ENCODE data around the gene PLXNA3. TPM values are rescaled to one million over a fixed set of nuclear protein-coding genes. Genes with fewer than 3 reads are reported as not detected.

PLXNA3 gene
- total RNA-seq, 2 donors from 2014 or later = 15.7 to 21.0 TPM

GRCh38 chrX:154515090-154515965 lies 57.2 kb downstream of the PLXNA3 start:
- 8% methylated on average over 20 of the region's 34 CpGs for WGBS
- H3K9me3 ChIP-seq = no peaks in the 10 kb centered on the region
- H3K4me3 ChIP-seq = peak overlapping the region; percentile 50 to 56
- H3K4me1 ChIP-seq (replicated peaks) = no peaks in the 10 kb centered on the region
- no peak for DNase-seq (ENCODE audit: low spot score)
- intact Hi-C loops (cut with DNase I) = no loop called here
- H3K36me3 ChIP-seq = no peaks in the 10 kb centered on the region
- peak overlapping the region; percentile 86 for H3K27ac ChIP-seq
- no peaks in the 10 kb centered on the region for H3K27me3 ChIP-seq (replicated peaks; ENCODE audit: insufficient read depth)
- TF ChIP-seq POLR2A (IDR thresholded peaks at IDR 0.05) (no peak), POLR2AphosphoS5 (IDR thresholded peaks at IDR 0.05) (no peak), CTCF (IDR thresholded peaks at IDR 0.05) (no peak)

- peak within 1 kb of the TSS; percentile 86 for H3K27ac ChIP-seq
- no peaks in the 10 kb centered on the region for H3K27me3 ChIP-seq (replicated peaks; ENCODE audit: insufficient read depth)
- TF ChIP-seq POLR2AphosphoS5 (IDR thresholded peaks at IDR 0.05) = peak; percentile 87
- TF ChIP-seq POLR2A (IDR thresholded peaks at IDR 0.05) = peak; percentile 80
- TF ChIP-seq CTCF (IDR thresholded peaks at IDR 0.05) = no peak
- no peaks in the 10 kb centered on the region for H3K4me1 ChIP-seq (replicated peaks)
- H3K9me3 ChIP-seq = no peaks in the 10 kb centered on the region
- no peaks in the 10 kb centered on the region for H3K36me3 ChIP-seq
- 1% methylated on average over 14 of the region's 59 CpGs for WGBS
- peak; percentile 92 for DNase-seq (ENCODE audit: low spot score)
- peak within 1 kb of the TSS; percentile 50 to 56 for H3K4me3 ChIP-seq
- intact Hi-C loops (cut with DNase I) = no loop called here
Measured at GRCh38 chrX:154515966-154516655, 58.0 kb downstream of the PLXNA3 start, which contains the start of gene FAM3A. FAM3A (minus strand) TSS chrX:154516232; CDS start chrX:154515772, 460 bp downstream.

GRCh38 chrX:154516656-154517100 lies 58.6 kb downstream of the PLXNA3 start:
- no peak for DNase-seq (ENCODE audit: low spot score)
- intact Hi-C loops (cut with DNase I) = no loop called here
- no peaks in the 10 kb centered on the region for H3K9me3 ChIP-seq
- 3% methylated on average over 19 of the region's 19 CpGs for WGBS
- peak overlapping the region; percentile 50 to 56 for H3K4me3 ChIP-seq
- TF ChIP-seq CTCF (IDR thresholded peaks at IDR 0.05) = no peak
- no peak for TF ChIP-seq POLR2AphosphoS5 (IDR thresholded peaks at IDR 0.05)
- no peak for TF ChIP-seq POLR2A (IDR thresholded peaks at IDR 0.05)
- peak overlapping the region; percentile 82 to 86 for H3K27ac ChIP-seq
- H3K4me1 ChIP-seq (replicated peaks) = no peaks in the 10 kb centered on the region
- H3K27me3 ChIP-seq (replicated peaks; ENCODE audit: insufficient read depth) = no peaks in the 10 kb centered on the region
- H3K36me3 ChIP-seq = no peaks in the 10 kb centered on the region

- 28% methylated on average over 23 of the region's 25 CpGs for WGBS
- H3K9me3 ChIP-seq = no peaks in the 10 kb centered on the region
- DNase-seq (ENCODE audit: low spot score) = no peak
- TF ChIP-seq POLR2AphosphoS5 (IDR thresholded peaks at IDR 0.05) (no peak), CTCF (IDR thresholded peaks at IDR 0.05) (no peak), POLR2A (IDR thresholded peaks at IDR 0.05) (no peak)
- H3K4me1 ChIP-seq (replicated peaks) = no peaks in the 10 kb centered on the region
- H3K27me3 ChIP-seq (replicated peaks; ENCODE audit: insufficient read depth) = no peaks in the 10 kb centered on the region
- H3K27ac ChIP-seq = peak overlapping the region; percentile 82 to 86
- H3K4me3 ChIP-seq = no peak overlapping the region
- H3K36me3 ChIP-seq = no peaks in the 10 kb centered on the region
- intact Hi-C loops (cut with DNase I) = no loop called here
Measured at GRCh38 chrX:154517101-154517781, 59.2 kb downstream of the PLXNA3 start.
